Measurements from ENCODE around the gene ANO4. TPM values are rescaled to one million over a fixed set of nuclear protein-coding genes. Genes with fewer than 3 reads are reported as not detected.
"Not testable (repeated sequence)": the region's sequence is repeated elsewhere in the genome, so short reads cannot be mapped to it uniquely, and the experiment has no call there.

The ANO4 gene
- total RNA-seq, 2 donors from 2014 or later: not detected

- Mint-ChIP-seq H3K27ac (no peak overlapping the region), H3K4me1 (no peaks in the 10 kb centered on the region), H3K4me3 (no peak overlapping the region), H3K9me3 (no peaks in the 10 kb centered on the region), H3K27me3 (no peaks in the 10 kb centered on the region), H3K36me3 (ENCODE audit: low read depth) (no peaks in the 10 kb centered on the region)
- ATAC-seq (replicated peaks): no peak
Observed at GRCh38 chr12:100963381-100963780, 168.8 kb downstream of the ANO4 start.

DNA sequence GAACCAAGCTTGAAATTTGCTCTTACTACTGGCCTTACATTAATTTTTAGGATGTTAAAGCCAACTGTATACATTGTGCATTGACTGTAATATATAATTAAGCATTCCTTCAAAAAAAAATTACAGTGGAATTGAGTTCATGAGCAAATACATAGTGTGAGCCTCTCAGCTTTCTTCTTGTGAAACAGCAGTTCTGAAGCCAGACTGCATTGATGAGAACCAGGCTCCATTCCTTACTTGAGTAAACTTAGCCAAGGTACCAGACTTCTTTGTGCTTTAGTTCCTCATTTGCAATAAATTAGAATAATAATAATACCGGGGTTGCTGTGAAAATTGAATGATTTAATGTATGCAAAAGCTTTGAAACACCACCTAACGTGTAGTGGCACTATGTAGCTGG lies 169.5 kb downstream of the ANO4 start:
- no peaks in the 10 kb centered on the region for H3K4me1 Mint-ChIP-seq
- H3K27ac Mint-ChIP-seq: no peak overlapping the region
- no peaks in the 10 kb centered on the region for H3K27me3 Mint-ChIP-seq
- H3K4me3 Mint-ChIP-seq: no peak overlapping the region
- no peak for ATAC-seq (replicated peaks)
- no peaks in the 10 kb centered on the region for H3K9me3 Mint-ChIP-seq
- no peaks in the 10 kb centered on the region for H3K36me3 Mint-ChIP-seq (ENCODE audit: low read depth)

- Mint-ChIP-seq H3K4me3 (no peak overlapping the region), H3K4me1 (no peaks in the 10 kb centered on the region), H3K9me3 (no peaks in the 10 kb centered on the region), H3K36me3 (ENCODE audit: low read depth) (no peaks in the 10 kb centered on the region), H3K27ac (no peak overlapping the region), H3K27me3 (no peaks in the 10 kb centered on the region)
- ATAC-seq (replicated peaks): no peak
Observed at GRCh38 chr12:100967189-100967588, 172.6 kb downstream of the ANO4 start.

DNA sequence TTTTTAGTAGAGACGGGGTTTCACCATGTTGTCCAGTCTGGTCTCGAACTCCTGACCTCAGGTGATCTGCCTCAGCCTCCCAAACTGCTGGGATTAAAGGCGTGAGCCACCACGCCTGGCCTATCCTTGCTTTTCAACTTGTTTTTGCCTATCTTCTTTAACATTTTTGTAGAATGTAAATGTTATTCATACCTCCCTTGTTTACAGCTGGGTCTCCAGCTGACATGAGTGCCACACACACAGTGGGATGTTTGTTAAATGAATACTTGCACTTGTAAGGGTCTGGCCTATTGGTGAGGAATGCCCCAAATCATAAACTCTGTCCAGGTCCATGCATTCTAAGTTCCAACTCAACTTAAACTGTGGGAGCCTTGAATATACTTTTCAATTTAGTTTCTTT lies 176.3 kb downstream of the ANO4 start:
- ATAC-seq (replicated peaks): no peak
- Mint-ChIP-seq H3K27me3 (no peaks in the 10 kb centered on the region), H3K9me3 (no peaks in the 10 kb centered on the region), H3K4me3 (no peak overlapping the region), H3K27ac (no peak overlapping the region), H3K36me3 (ENCODE audit: low read depth) (no peaks in the 10 kb centered on the region), H3K4me1 (no peaks in the 10 kb centered on the region)

- Mint-ChIP-seq H3K4me1 (no peaks in the 10 kb centered on the region), H3K27ac (no peak overlapping the region), H3K9me3 (no peaks in the 10 kb centered on the region), H3K4me3 (no peak overlapping the region), H3K27me3 (no peaks in the 10 kb centered on the region), H3K36me3 (ENCODE audit: low read depth) (no peaks in the 10 kb centered on the region)
- no peak for ATAC-seq (replicated peaks)
Observed at GRCh38 chr12:100972121-100972520, 177.5 kb downstream of the ANO4 start.

- H3K4me3 Mint-ChIP-seq: no peak overlapping the region
- no peaks in the 10 kb centered on the region for H3K4me1 Mint-ChIP-seq
Observed at GRCh38 chr12:100974341-100974740, 179.8 kb downstream of the ANO4 start.

GRCh38 chr12:100974747-100975146 lies 180.2 kb downstream of the ANO4 start:
- H3K9me3 Mint-ChIP-seq: peaks cover 7% of the 10 kb centered on the region
- no peaks in the 10 kb centered on the region for H3K36me3 Mint-ChIP-seq (ENCODE audit: low read depth)
- no peaks in the 10 kb centered on the region for H3K27me3 Mint-ChIP-seq
- no peak overlapping the region for H3K4me3 Mint-ChIP-seq
- H3K27ac Mint-ChIP-seq: no peak overlapping the region
- no peaks in the 10 kb centered on the region for H3K4me1 Mint-ChIP-seq
- ATAC-seq (replicated peaks): no peak

More at GRCh38 chr12:100974341-100974740, 179.8 kb downstream of the ANO4 start:
- Mint-ChIP-seq H3K27ac (no peak overlapping the region), H3K36me3 (ENCODE audit: low read depth) (no peaks in the 10 kb centered on the region), H3K9me3 (peaks cover 6% of the 10 kb centered on the region), H3K27me3 (no peaks in the 10 kb centered on the region)
- no peak for ATAC-seq (replicated peaks)

GRCh38 chr12:100976735-100977134 lies 182.2 kb downstream of the ANO4 start:
- Mint-ChIP-seq H3K4me1 (no peaks in the 10 kb centered on the region), H3K9me3 (peaks cover 7% of the 10 kb centered on the region), H3K27ac (no peak overlapping the region), H3K36me3 (ENCODE audit: low read depth) (no peaks in the 10 kb centered on the region), H3K4me3 (no peak overlapping the region), H3K27me3 (no peaks in the 10 kb centered on the region)
- no peak for ATAC-seq (replicated peaks)

DNA sequence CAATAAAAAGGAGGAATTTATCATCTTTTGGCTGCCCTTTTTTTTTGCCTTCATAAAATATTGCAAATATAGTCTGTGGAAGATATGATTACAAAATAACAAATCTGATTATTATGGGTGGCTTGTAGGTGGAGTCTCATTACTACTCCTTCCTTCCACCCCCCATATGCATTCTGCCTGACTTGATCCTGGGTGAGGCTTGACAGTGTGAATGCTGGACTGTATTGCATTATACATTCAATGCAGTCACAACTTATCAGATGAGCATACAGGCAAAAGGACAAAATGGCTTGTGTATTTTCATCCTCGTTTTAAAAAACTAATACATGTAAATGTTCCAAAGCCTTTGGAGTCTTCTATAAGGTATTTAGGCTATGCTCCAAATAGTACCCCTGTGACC lies 186.3 kb downstream of the ANO4 start:
- Mint-ChIP-seq H3K4me1 (no peaks in the 10 kb centered on the region), H3K27ac (no peak overlapping the region), H3K36me3 (ENCODE audit: low read depth) (no peaks in the 10 kb centered on the region), H3K9me3 (peaks cover 7% of the 10 kb centered on the region), H3K4me3 (no peak overlapping the region), H3K27me3 (no peaks in the 10 kb centered on the region)
- ATAC-seq (replicated peaks): no peak

DNA sequence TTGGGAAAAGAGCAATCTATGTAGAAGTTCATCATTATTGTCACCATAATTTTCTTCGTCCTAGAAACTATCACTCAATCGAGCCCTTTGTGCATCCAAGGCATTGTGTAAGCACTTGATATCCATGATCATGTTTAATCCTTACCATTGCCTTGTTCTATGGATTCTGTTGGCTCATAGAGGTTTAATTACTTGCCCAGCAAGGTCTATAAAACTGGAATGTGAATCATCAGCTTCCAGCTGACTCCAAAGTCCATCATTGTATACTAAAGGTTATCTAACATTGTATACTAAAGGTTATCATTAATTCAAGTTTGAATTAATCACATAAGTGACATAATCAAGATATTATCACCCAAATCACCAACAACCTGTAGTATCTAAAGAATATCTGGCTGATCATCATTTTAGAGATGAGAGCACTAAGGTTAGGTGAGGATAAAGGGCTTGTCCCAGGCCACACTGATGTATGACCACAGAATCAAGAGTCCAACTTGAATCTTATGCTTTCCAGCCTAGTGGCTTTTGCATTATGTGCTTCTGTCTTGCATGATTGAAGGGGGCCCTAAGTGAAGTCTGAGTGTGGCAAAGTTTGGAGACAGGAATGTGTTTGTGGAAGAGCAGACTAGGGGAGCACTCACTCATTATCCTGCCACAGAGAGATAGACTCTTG lies 188.1 kb downstream of the ANO4 start:
- H3K4me1 Mint-ChIP-seq: no peaks in the 10 kb centered on the region
- H3K27ac Mint-ChIP-seq: no peak overlapping the region
- H3K9me3 Mint-ChIP-seq: peaks cover 7% of the 10 kb centered on the region
- no peak for ATAC-seq (replicated peaks)
- H3K27me3 Mint-ChIP-seq: no peaks in the 10 kb centered on the region
- H3K4me3 Mint-ChIP-seq: no peak overlapping the region
- no peaks in the 10 kb centered on the region for H3K36me3 Mint-ChIP-seq (ENCODE audit: low read depth)

- H3K4me3 Mint-ChIP-seq: no peak overlapping the region
- no peak for ATAC-seq (replicated peaks)
- H3K9me3 Mint-ChIP-seq: no peaks in the 10 kb centered on the region
Observed at GRCh38 chr12:100984796-100985195, 190.2 kb downstream of the ANO4 start.

DNA sequence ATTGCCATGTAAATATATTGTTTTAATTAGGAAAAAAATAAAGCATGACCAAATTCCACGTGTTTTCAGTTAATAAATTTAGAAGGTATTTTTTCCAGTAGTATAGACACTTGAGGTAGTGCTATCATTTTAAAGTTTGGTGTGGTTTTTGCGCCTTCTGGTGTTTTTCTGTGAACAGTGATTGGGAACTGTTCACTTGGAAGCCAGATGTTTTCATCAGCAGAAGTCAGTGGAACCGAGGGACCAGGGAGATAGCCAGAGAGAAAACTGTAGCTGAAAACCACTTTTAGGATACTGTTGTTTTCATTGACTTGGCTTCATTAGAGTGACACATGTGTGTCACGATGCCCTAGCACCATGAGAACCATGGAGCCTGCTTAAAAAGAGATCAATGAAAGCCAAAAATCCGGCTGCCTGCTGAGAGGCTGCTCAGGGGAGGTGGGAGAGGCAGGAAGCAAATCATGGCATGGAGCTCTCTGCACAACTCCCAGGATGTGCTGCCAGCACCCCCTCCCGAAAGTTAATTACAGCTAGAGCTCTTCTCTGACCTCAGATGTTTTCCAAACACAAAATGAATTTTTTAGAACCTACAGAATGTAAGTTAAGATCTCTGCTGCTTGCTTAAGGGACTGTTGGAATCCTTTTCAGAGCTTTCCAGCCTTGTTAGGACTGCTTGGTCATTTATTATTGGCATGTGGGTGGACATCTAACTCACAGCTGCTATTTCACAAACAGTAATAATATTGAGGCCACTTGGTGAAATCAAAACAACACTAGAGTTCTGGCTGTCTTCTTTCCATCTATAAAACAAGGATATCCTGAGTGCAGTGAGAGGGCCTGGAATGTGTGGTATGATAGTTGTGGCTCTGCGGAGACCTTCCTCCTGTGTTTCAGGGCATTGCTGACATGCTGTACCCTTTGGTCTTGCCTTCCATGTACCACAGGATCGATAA lies 192.3 kb downstream of the ANO4 start:
- H3K4me3 Mint-ChIP-seq: no peak overlapping the region
- H3K27me3 Mint-ChIP-seq: peaks cover 4% of the 10 kb centered on the region
- no peak overlapping the region for H3K27ac Mint-ChIP-seq
- no peaks in the 10 kb centered on the region for H3K36me3 Mint-ChIP-seq (ENCODE audit: low read depth)
- H3K4me1 Mint-ChIP-seq: no peaks in the 10 kb centered on the region
- no peak for ATAC-seq (replicated peaks)
- peaks cover 5% of the 10 kb centered on the region for H3K9me3 Mint-ChIP-seq

More at GRCh38 chr12:100984796-100985195, 190.2 kb downstream of the ANO4 start:
- H3K36me3 Mint-ChIP-seq (ENCODE audit: low read depth): no peaks in the 10 kb centered on the region
- H3K27ac Mint-ChIP-seq: no peak overlapping the region
- peaks cover 3% of the 10 kb centered on the region for H3K27me3 Mint-ChIP-seq
- H3K4me1 Mint-ChIP-seq: no peaks in the 10 kb centered on the region

- H3K27me3 Mint-ChIP-seq: peaks cover 6% of the 10 kb centered on the region
- peak; percentile 18 for ATAC-seq (replicated peaks)
- no peak overlapping the region for H3K4me3 Mint-ChIP-seq
- peaks cover 9% of the 10 kb centered on the region for H3K9me3 Mint-ChIP-seq
- H3K4me1 Mint-ChIP-seq: no peaks in the 10 kb centered on the region
- H3K36me3 Mint-ChIP-seq (ENCODE audit: low read depth): no peaks in the 10 kb centered on the region
- no peak overlapping the region for H3K27ac Mint-ChIP-seq
Observed at GRCh38 chr12:100987552-100988521, 193.3 kb downstream of the ANO4 start.

DNA sequence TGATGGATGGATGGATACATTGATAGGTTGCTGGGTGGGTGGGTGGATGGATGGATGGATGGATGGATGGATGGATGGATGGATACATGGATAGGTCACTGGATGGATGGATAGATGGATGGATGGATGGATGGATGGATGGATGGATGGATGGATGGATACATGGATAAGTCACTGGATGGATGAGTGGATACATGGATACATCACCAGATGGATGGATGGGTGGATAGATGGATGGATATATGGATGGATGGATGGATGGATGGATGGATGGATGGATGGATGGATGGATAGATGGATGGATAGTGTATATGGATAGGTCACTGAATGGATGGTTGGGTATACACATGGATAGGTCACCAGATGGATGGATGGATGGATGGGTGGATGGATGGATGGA lies 194.9 kb downstream of the ANO4 start:
- not testable (repeated sequence) for H3K27ac Mint-ChIP-seq; H3K4me1 Mint-ChIP-seq; H3K36me3 Mint-ChIP-seq (ENCODE audit: low read depth); H3K27me3 Mint-ChIP-seq; H3K4me3 Mint-ChIP-seq; H3K9me3 Mint-ChIP-seq; ATAC-seq (replicated peaks)
